A673 (cell line): ENCODE measurements around the gene PCDH7. TPM values are rescaled to one million over a fixed set of nuclear protein-coding genes. Genes with fewer than 3 reads are reported as not detected.
A peak's percentile ranks its signal among the peaks of the same experiment; 100 is the strongest.

Source experiments
- BruUV-seq: library from RNA; stranded (reverse); fragments of 400-500 nt; replicated peaks from 2 replicates; lab custom pipeline; 2021; lab: Mats Ljungman, UMichigan
- CTCF ChIA-PET: fragments of 300-600 bp; sonication (Branson Sonifier 250); formaldehyde crosslinking; loops from one replicate; lab custom pipeline; 2022; ENCODE audit warnings: antibody characterized with exemption; lab: Charles Lee
- POLR2A ChIA-PET: fragments of 300-600 bp; sonication (Branson Sonifier 250); formaldehyde crosslinking; loops from one replicate; lab custom pipeline; 2022; ENCODE audit warnings: antibody characterized with exemption; ENCODE audit not compliant: low non-redundant PET; lab: Charles Lee
- DNase-seq: peaks from one replicate; pipeline ENCODE4 v3.0.0-alpha.2; 2015; ENCODE audit warnings: low spot score
- H3K27ac ChIP-seq: fragments of 200-600 bp; sonication (generic); 2 replicates; pipeline ENCODE4 v1.5.1; 2016; ENCODE audit warnings: mixed run types, low read depth, mild to moderate bottlenecking, mixed read lengths, antibody characterized with exemption, low read length; ENCODE audit not compliant: poor library complexity, severe bottlenecking
- H3K27me3 ChIP-seq: fragments of 200-600 bp; sonication (generic); replicated peaks from 2 replicates; pipeline ENCODE4 v1.6.1; 2017; ENCODE audit warnings: mixed run types, low read depth, mild to moderate bottlenecking, mixed read lengths, antibody characterized with exemption, low read length; ENCODE audit not compliant: insufficient read depth, poor library complexity
- H3K36me3 ChIP-seq: fragments of 200-600 bp; sonication (generic); 2 replicates; pipeline ENCODE4 v1.6.1; 2016; ENCODE audit warnings: mixed run types, mild to moderate bottlenecking, mixed read lengths, antibody characterized with exemption, low read length; ENCODE audit not compliant: insufficient read depth, poor library complexity, severe bottlenecking
- H3K4me1 ChIP-seq: fragments of 200-600 bp; sonication (generic); 2 replicates; pipeline ENCODE4 v1.6.1; 2017; ENCODE audit warnings: mixed run types, mild to moderate bottlenecking, mixed read lengths, antibody characterized with exemption, low read length; ENCODE audit not compliant: insufficient read depth, poor library complexity, severe bottlenecking
- H3K4me3 ChIP-seq: fragments of 200-600 bp; sonication (generic); 2 replicates; pipeline ENCODE4 v1.5.1; 2016; ENCODE audit warnings: low read depth, mixed run types, mild to moderate bottlenecking, mixed read lengths, low read length; ENCODE audit not compliant: poor library complexity, severe bottlenecking
- H3K9me3 ChIP-seq: fragments of 200-600 bp; sonication (generic); 2 replicates; pipeline ENCODE4 v1.6.1; 2016; ENCODE audit warnings: mixed run types, low read depth, mild to moderate bottlenecking, mixed read lengths, antibody characterized with exemption, low read length; ENCODE audit not compliant: poor library complexity, severe bottlenecking
- EZH2 ChIP-seq: fragments of 200-600 bp; sonication (generic); IDR thresholded peaks from 2 replicates; pipeline ENCODE4 v1.6.1; 2017; ENCODE audit warnings: borderline replicate concordance, low read depth, mild to moderate bottlenecking, mixed read lengths, antibody characterized with exemption, low read length; ENCODE audit not compliant: poor library complexity, severe bottlenecking
- intact Hi-C: fragments of 100-400 bp; cut with micrococcal nuclease; formaldehyde crosslinking; loops from one replicate; pipeline ENCODE4 v1.10.0; 2022; ENCODE audit not compliant: unreplicated experiment
- total RNA-seq: library from RNA; stranded (reverse); gene quantifications from 2 replicates; pipeline ENCODE4 v1.2.3, GENCODE V29; 2021
- TF ChIP-seq, protein P1 (sequence below): fragments of 300-800, 200-600 bp; sonication (generic); conservative IDR thresholded peaks from 2 replicates; pipeline ENCODE4 v1.5.1; 2017; ENCODE audit warnings: low read depth, mild to moderate bottlenecking, antibody characterized with exemption, low read length, moderate library complexity, mixed read lengths

The PCDH7 gene
- total RNA-seq, 1 experiment from 2014 or later = 218 TPM

DNA sequence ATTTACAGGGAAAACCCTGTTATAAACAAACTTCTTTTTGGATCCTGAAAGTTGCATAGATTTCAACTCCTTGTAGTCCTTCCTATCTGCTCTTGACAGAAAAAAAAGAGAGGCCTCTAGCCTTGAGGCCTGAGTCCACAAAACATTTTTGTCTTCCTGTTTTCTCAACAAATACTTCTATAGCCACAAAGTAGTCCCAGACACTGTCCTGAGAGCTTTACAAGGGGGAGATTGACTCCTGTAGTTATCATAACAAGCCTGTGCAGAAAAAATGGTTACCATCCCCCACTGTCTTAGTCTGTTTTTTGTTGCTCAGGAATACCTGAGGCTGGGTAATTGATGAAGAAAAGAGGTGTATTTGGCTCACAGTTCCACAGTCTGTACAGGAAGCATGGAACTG lies 35.2 kb downstream of the PCDH7 start:
- POLR2A ChIA-PET = no interaction called here

DNA sequence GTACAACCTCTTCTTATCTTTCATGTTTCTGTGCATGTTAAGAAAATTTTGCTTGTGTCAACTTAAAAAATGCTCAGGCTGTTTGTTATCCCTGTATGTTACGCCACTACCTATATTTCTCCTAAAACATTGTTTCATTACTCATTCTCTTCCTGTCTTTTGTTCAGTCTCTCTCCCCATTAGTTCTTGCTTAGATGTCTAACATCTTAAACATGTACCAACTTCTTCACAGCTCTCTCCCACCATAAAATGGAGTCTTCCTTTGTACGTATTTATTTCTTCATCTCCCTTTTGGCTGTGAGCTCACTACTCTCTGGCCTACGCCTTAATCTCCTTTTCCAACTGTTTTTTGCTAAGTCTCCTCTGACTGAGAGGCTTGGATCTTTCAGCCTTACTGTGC lies 36.4 kb downstream of the PCDH7 start:
- H3K4me1 ChIP-seq = peaks cover 53% of the 10 kb centered on the region
- H3K27me3 ChIP-seq = no peaks in the 10 kb centered on the region
- peak overlapping the region; percentile 62 for H3K27ac ChIP-seq
- intact Hi-C loops = no loop called here
- no peak for DNase-seq
- TF ChIP-seq, protein P1, sequence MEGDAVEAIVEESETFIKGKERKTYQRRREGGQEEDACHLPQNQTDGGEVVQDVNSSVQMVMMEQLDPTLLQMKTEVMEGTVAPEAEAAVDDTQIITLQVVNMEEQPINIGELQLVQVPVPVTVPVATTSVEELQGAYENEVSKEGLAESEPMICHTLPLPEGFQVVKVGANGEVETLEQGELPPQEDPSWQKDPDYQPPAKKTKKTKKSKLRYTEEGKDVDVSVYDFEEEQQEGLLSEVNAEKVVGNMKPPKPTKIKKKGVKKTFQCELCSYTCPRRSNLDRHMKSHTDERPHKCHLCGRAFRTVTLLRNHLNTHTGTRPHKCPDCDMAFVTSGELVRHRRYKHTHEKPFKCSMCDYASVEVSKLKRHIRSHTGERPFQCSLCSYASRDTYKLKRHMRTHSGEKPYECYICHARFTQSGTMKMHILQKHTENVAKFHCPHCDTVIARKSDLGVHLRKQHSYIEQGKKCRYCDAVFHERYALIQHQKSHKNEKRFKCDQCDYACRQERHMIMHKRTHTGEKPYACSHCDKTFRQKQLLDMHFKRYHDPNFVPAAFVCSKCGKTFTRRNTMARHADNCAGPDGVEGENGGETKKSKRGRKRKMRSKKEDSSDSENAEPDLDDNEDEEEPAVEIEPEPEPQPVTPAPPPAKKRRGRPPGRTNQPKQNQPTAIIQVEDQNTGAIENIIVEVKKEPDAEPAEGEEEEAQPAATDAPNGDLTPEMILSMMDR = no peak
- TF ChIP-seq EZH2 = no peak
- H3K36me3 ChIP-seq = no peaks in the 10 kb centered on the region
- H3K9me3 ChIP-seq = no peaks in the 10 kb centered on the region
- CTCF ChIA-PET = no interaction called here
- POLR2A ChIA-PET = no interaction called here
- BruUV-seq = no TSS peak
- no peak overlapping the region for H3K4me3 ChIP-seq

More for the DNA sequence above, 35.2 kb downstream of the PCDH7 start:
- H3K27me3 ChIP-seq = no peaks in the 10 kb centered on the region
- no peaks in the 10 kb centered on the region for H3K9me3 ChIP-seq
- no peaks in the 10 kb centered on the region for H3K36me3 ChIP-seq
- H3K27ac ChIP-seq = no peak overlapping the region
- no TSS peak for BruUV-seq
- intact Hi-C loops = no loop called here
- TF ChIP-seq, protein P1 = no peak
- CTCF ChIA-PET = interaction anchor here (0.6 kb wide), 1 partner anchor 451 kb away, joined by 3 read pairs; no protein-coding TSS in a partner anchor
- no peak overlapping the region for H3K4me3 ChIP-seq
- peaks cover 44% of the 10 kb centered on the region for H3K4me1 ChIP-seq
- no peak for DNase-seq

DNA sequence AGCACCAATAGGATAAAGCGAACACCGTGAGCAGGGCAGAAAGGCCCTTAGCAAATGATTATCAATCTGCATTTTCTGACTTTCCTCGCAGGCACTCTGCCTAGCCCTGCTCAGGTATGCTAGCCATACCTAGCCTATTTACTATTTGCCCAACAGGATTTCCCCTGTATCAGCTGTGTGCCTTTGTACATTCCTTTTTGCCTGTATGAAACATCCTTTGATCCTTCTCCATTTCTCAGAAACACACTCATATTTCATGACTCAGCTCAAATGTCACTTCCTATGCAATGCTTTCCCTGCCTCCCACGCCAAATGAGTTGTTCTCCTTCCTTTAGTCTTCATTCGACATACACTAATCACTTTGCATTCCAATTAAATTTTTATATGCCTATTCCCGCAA lies 37.2 kb downstream of the PCDH7 start:
- Histone ChIP-seq H3K4me3 (no peak overlapping the region), H3K27ac (peak overlapping the region; percentile 62), H3K36me3 (no peaks in the 10 kb centered on the region), H3K4me1 (peaks cover 61% of the 10 kb centered on the region), H3K9me3 (no peaks in the 10 kb centered on the region), H3K27me3 (no peaks in the 10 kb centered on the region)
- BruUV-seq = no TSS peak
- ChIA-PET CTCF (no interaction called here), POLR2A (no interaction called here)
- intact Hi-C loops = no loop called here
- peak; percentile 77 for DNase-seq
- no peak for TF ChIP-seq EZH2
- TF ChIP-seq, protein P1 = no peak
